Thoracic aorta (tissue), 2 donors: Measurements from ENCODE around the gene KIAA1671. TPM values are rescaled to one million over a fixed set of nuclear protein-coding genes. Genes with fewer than 3 reads are reported as not detected.

Experiments
- ATAC-seq: fragments of 150-250 bp; one replicate; pipeline ENCODE4 v1.8.0; 2017; ENCODE audit warnings: low read depth; ENCODE audit not compliant: insufficient number of reproducible peaks, low FRiP score
- DNase-seq: peaks from one replicate; pipeline ENCODE4 v3.0.0-alpha.2; 2020; ENCODE audit warnings: low spot score
- H3K27ac ChIP-seq, 2 donors: fragments of 200-600 bp; sonication (generic); 1 replicate in 1 of 2; 2 replicates in 1 of 2; pipeline ENCODE4 v1.5.1; 2016; ENCODE audit warnings: mild to moderate bottlenecking in 2 of 2, moderate library complexity in 2 of 2
- H3K27me3 ChIP-seq: fragments of 200-600 bp; sonication (generic); replicated peaks from 2 replicates; pipeline ENCODE4 v1.6.0; 2016; ENCODE audit warnings: mild to moderate bottlenecking; ENCODE audit not compliant: insufficient read depth
- H3K36me3 ChIP-seq: fragments of 200-600 bp; sonication (generic); one replicate; pipeline ENCODE4 v1.5.1; 2016
- H3K4me1 ChIP-seq, 2 donors: fragments of 200-600 bp; sonication (generic); 1 replicate in 1 of 2; 2 replicates in 1 of 2; pipeline versions ENCODE4 v1.5.1 to v1.6.0; 2016; ENCODE audit warnings: low read depth in 2 of 2, mild to moderate bottlenecking in 1 of 2; ENCODE audit not compliant: control insufficient read depth in 1 of 2
- H3K4me3 ChIP-seq: fragments of 200-600 bp; sonication (generic); 2 replicates; pipeline ENCODE4 v1.5.1; 2016; ENCODE audit warnings: mild to moderate bottlenecking
- H3K9me3 ChIP-seq: fragments of 200-600 bp; sonication (generic); 2 replicates; pipeline ENCODE4 v1.5.1; 2016
- total RNA-seq, 2 donors: library from RNA; depleted of rRNA; stranded (reverse); fragments of >200 nt; gene quantifications; one replicate each; pipeline versions ENCODE4 v1.1.0 to v1.2.3, GENCODE V29; 2016
- TF ChIP-seq, protein P1 (sequence below): fragments of 200-600 bp; sonication (generic); IDR thresholded peaks from one replicate; pipeline ENCODE4 v1.5.1; 2019; ENCODE audit warnings: antibody characterized with exemption

Gene KIAA1671
- total RNA-seq, 2 donors from 2014 or later, result 57.8 to 86.8 TPM

DNA sequence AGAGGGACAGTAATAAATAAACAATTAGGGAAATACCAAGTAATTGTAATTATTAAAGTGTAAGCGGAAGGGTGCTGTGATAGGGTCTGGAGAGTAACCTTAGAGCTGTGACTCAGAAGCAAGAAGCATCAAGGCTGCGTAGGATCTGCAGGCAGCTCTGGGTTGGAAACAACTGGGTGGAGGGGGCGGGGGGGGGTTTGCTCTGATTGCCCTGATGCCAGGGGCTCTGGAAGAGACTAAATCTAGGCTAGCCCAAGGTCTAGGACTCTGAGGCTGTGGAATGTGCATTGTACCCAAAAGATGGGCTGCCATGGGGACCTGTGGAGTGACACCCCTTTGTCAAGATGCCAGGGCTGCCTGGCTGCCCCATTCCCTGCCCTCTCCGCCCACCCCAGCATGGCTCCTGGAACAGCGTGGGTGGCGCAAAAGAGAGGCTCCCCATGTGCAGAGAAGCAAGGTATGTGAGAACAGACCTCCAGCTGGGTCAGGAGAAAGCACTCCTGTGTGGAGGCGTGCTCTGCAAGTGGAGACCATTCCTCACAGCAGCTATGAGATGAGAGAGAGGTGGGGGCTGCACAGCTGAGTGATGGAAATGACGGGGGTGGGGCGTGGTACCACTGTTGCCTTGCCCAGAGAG, 146.0 kb downstream of the KIAA1671 start:
- peak overlapping the region; percentile 53 to 79 for H3K27ac ChIP-seq
- no peak overlapping the region for H3K4me3 ChIP-seq
- TF ChIP-seq, protein P1, sequence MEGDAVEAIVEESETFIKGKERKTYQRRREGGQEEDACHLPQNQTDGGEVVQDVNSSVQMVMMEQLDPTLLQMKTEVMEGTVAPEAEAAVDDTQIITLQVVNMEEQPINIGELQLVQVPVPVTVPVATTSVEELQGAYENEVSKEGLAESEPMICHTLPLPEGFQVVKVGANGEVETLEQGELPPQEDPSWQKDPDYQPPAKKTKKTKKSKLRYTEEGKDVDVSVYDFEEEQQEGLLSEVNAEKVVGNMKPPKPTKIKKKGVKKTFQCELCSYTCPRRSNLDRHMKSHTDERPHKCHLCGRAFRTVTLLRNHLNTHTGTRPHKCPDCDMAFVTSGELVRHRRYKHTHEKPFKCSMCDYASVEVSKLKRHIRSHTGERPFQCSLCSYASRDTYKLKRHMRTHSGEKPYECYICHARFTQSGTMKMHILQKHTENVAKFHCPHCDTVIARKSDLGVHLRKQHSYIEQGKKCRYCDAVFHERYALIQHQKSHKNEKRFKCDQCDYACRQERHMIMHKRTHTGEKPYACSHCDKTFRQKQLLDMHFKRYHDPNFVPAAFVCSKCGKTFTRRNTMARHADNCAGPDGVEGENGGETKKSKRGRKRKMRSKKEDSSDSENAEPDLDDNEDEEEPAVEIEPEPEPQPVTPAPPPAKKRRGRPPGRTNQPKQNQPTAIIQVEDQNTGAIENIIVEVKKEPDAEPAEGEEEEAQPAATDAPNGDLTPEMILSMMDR, result no peak
- no peak for ATAC-seq
- no peaks in the 10 kb centered on the region for H3K9me3 ChIP-seq
- DNase-seq, result no peak
- H3K36me3 ChIP-seq, result no peaks in the 10 kb centered on the region
- H3K4me1 ChIP-seq, result peaks cover 40 to 71% of the 10 kb centered on the region in 2 donors
- no peaks in the 10 kb centered on the region for H3K27me3 ChIP-seq

DNA sequence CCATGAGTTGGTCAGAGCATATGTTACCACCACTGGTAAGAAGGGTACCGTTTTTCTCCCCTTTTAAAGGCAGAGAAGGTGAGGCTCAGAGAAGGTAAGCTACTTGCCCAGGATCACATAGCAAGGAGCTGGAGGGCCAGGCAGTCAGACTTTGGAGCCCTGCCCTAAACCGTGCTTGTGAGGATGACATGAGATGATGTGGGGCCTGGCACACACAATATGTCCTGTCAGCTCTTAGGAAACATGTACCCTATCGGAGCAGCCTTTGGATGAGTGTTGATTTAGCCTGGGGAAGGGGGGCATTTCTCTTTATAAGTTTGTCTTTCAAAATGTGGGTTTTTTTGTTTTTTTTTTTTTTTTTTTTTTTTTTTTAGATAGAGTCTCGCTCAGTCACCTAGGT, 146.7 kb downstream of the KIAA1671 start:
- TF ChIP-seq, protein P1, result no peak
- H3K4me1 ChIP-seq, result peaks cover 40 to 66% of the 10 kb centered on the region in 2 donors
- no peaks in the 10 kb centered on the region for H3K36me3 ChIP-seq
- ATAC-seq (no peak), DNase-seq (no peak)
- H3K27me3 ChIP-seq, result no peaks in the 10 kb centered on the region
- H3K4me3 ChIP-seq, result no peak overlapping the region
- H3K27ac ChIP-seq, result peak overlapping the region; percentile 53 to 79
- no peaks in the 10 kb centered on the region for H3K9me3 ChIP-seq

- Histone ChIP-seq H3K27ac (peak overlapping the region; percentile 79 to 87), H3K36me3 (no peaks in the 10 kb centered on the region), H3K27me3 (no peaks in the 10 kb centered on the region), H3K4me1 (peaks cover 40 to 70% of the 10 kb centered on the region in 2 donors), H3K9me3 (no peaks in the 10 kb centered on the region), H3K4me3 (no peak overlapping the region)
- no peak for ATAC-seq
- TF ChIP-seq, protein P1, result no peak
- no peak for DNase-seq
Measured at GRCh38 chr22:25100402-25100801, 147.9 kb downstream of the KIAA1671 start.

DNA sequence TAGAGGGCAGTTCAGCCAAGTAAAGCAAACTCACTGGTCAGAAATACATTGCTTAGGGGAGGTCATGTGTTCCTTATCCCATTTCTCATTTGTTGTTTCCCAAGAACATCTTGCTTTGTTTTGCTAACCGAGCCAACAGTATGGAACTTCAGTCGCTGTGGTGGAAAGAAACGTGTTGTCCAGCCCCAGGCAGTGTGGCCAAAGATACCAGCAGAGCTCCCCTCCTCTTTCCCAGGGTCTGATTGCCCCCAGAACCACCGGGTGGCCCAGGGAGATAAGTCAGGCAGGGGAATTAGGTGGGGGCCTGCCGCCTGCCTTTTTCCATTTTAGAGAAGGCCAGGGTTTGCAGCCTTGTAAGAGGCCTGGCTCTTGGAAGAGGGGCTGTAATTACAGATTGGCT, 148.4 kb downstream of the KIAA1671 start:
- Histone ChIP-seq H3K4me3 (no peak overlapping the region), H3K4me1 (peaks cover 40 to 71% of the 10 kb centered on the region in 2 donors), H3K9me3 (no peaks in the 10 kb centered on the region), H3K27me3 (no peaks in the 10 kb centered on the region), H3K36me3 (no peaks in the 10 kb centered on the region), H3K27ac (peak overlapping the region; percentile 79 to 87)
- DNase-seq (no peak), ATAC-seq (no peak)
- TF ChIP-seq, protein P1, result no peak

DNA sequence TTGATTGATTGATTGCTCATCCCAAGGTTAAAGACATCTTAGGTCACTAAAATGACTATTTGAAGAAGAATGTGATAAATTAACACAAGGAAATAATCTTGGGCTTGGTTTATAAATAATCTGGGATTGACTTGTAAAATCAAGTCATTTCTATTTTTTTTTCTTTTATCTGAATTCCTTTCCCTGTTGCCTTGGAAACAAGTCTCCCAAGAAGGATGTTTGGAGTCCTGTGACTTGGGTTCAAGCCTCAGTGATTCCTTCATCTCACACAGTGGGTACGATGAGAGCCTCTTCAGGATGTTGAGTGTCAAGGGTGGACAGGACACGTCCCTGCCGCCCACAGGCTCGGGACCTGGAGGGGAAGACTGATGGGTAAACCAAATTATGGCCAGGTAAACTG, 149.0 kb downstream of the KIAA1671 start:
- DNase-seq (no peak), ATAC-seq (no peak)
- Histone ChIP-seq H3K36me3 (no peaks in the 10 kb centered on the region), H3K9me3 (no peaks in the 10 kb centered on the region), H3K27ac (peak overlapping the region; percentile 79 to 87), H3K4me1 (peaks cover 40 to 70% of the 10 kb centered on the region in 2 donors), H3K4me3 (no peak overlapping the region), H3K27me3 (no peaks in the 10 kb centered on the region)
- TF ChIP-seq, protein P1, result no peak
